Skeletal muscle cell (primary cell): ENCODE results near the gene SHMT2.

ENCODE experiments used
- DNase-seq: peaks from one replicate; pipeline ENCODE4 v3.0.0-alpha.2; 2010; ENCODE audit warnings: low read depth
- H3K4me3 ChIP-seq: 2 replicates; pipeline ENCODE4 v1.5.1; 2011; ENCODE audit warnings: low read depth, mild to moderate bottlenecking, control low read depth, low read length, moderate library complexity

SHMT2 gene

GRCh38 chr12:57229634-57230380 lies at the start of gene SHMT2:
Gene SHMT2, plus strand, starts transcription at chr12:57229711. Its CDS starts 68 bp downstream, at chr12:57229779.
- peak; percentile 88 for DNase-seq
- peak within 1 kb of the TSS; percentile 85 for H3K4me3 ChIP-seq

- DNase-seq: no peak
- H3K4me3 ChIP-seq: no peak overlapping the region
Observed at GRCh38 chr12:57180321-57180989, 49.1 kb upstream of the SHMT2 start.

DNA sequence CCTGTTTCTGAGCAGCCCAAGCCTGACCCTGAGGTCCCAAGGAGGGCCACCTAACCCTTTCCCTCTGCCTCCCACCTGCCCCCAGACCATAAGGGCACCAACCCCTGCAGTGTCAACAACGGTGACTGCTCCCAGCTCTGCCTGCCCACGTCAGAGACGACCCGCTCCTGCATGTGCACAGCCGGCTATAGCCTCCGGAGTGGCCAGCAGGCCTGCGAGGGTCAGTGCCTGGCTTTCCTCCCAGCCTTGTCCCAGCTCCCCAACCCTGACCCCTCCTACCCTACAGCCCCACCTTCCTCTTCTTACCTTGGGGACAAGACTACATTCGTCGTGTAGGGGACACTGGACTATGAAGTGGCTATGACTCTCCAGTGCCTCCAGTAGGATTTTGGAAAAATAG lies 48.4 kb upstream of the SHMT2 start:
- no peak for DNase-seq
- no peak overlapping the region for H3K4me3 ChIP-seq

GRCh38 chr12:57181561-57182155 lies 47.9 kb upstream of the SHMT2 start:
- DNase-seq: no peak
- H3K4me3 ChIP-seq: no peak overlapping the region

DNA sequence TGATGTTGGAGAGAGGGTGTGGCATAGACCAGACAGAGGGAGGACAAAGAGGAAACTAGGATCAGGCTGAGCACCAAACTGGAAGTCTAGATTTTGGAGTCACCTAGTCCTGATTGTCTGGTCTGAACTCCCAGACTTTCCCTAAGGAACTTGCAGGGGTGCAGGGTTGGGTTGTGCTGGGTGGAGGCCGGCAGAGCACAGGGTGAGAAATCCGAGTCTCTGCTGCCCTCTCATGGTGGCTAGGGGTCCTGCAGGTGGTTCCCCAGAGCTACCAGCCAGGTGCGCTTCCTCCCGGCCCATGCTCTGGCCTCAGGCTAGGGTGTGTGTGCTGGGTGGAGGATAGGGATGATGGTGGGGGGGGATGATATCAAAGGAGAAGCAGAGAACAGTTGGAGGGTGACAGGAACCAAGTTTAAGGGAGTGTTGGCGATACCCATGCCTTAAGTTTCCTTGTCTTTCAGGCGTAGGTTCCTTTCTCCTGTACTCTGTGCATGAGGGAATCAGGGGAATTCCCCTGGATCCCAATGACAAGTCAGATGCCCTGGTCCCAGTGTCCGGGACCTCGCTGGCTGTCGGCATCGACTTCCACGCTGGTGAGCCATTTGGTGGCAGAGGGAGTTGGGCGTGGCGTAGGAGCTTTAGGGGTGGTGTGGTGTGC lies 46.5 kb upstream of the SHMT2 start:
- DNase-seq: no peak
- no peak overlapping the region for H3K4me3 ChIP-seq

GRCh38 chr12:57183939-57184725 lies 45.4 kb upstream of the SHMT2 start:
- H3K4me3 ChIP-seq: no peak overlapping the region
- DNase-seq: no peak

DNA sequence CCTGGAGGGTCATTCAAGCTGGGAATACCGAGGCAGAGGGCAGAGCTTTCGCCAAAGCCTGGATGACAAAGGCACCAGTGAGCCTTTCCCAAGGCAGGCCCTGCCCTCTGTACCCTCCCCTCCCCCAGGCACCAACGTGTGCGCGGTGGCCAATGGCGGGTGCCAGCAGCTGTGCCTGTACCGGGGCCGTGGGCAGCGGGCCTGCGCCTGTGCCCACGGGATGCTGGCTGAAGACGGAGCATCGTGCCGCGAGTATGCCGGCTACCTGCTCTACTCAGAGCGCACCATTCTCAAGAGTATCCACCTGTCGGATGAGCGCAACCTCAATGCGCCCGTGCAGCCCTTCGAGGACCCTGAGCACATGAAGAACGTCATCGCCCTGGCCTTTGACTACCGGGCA lies 44.1 kb upstream of the SHMT2 start:
- H3K4me3 ChIP-seq: no peak overlapping the region
- no peak for DNase-seq

GRCh38 chr12:57185906-57186508 lies 43.5 kb upstream of the SHMT2 start:
- no peak overlapping the region for H3K4me3 ChIP-seq
- DNase-seq: no peak

GRCh38 chr12:57187222-57188089 lies 42.1 kb upstream of the SHMT2 start:
- no peak for DNase-seq
- H3K4me3 ChIP-seq: no peak overlapping the region

DNA sequence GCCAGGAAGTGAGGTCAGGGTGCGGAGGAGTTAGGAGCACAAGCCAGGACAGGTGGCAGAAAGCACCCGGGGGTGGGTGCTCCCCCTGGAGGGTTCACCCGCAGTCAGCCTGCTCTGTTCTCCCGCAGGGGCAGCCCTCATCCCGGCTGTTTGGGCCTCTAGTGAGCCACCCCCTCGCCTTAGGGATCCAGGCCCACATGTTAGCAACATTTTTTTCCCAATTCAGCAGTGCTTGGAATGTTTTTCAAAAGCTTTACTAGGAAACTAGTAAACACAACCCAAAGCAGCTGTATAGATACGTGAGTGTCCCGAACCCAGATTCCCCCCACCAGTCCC lies 41.5 kb upstream of the SHMT2 start:
- no peak for DNase-seq
- no peak overlapping the region for H3K4me3 ChIP-seq

DNA sequence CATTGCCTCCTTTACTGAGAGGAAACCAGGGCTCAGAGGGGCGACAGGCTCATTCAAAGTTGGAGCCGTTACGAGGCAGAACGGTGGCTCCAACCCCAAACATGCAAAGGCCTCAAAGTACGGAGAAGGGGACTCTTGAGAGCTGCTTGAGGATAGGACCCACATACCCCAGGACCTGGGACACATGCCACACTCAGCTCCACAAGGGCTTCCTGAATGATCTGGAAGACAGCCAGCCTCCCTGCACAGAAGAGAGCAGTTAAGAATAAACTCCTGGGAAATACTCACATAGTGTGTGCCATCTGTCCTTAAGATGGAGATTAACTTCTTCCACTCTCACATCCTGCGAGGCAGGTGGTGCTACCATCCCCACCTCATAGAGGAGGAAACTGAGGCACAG lies 39.5 kb upstream of the SHMT2 start:
- H3K4me3 ChIP-seq: no peak overlapping the region
- DNase-seq: no peak

- H3K4me3 ChIP-seq: no peak overlapping the region
- no peak for DNase-seq
Observed at GRCh38 chr12:57190821-57191220, 38.7 kb upstream of the SHMT2 start.

- H3K4me3 ChIP-seq: no peak overlapping the region
- no peak for DNase-seq
Observed at GRCh38 chr12:57191410-57191809, 38.1 kb upstream of the SHMT2 start.

GRCh38 chr12:57192920-57193319 lies 36.6 kb upstream of the SHMT2 start:
- H3K4me3 ChIP-seq: no peak overlapping the region
- DNase-seq: no peak

DNA sequence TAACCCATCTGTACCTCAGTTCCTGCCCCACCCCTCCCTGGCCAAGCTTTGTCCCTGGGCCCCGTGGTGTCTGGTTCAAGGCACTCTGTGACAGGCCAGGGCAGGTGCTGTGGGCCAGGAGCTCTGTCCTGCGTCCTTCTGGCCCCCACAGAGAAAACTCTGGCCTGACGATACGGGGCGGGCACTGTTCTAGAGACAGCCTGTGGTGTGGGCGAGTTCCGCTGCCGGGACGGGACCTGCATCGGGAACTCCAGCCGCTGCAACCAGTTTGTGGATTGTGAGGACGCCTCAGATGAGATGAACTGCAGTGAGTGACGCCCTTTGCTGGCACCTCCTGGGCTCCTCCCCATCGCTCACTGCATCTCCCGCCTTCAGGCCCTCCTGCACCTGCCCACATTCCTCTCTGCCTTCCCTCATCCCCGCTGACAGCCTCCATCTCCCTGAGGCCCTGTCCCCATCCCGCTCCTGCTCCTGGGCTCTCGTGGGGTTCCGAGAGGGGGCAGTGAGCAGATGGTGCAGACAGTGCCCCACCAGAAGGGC lies 35.7 kb upstream of the SHMT2 start:
- no peak overlapping the region for H3K4me3 ChIP-seq
- no peak for DNase-seq

- H3K4me3 ChIP-seq: no peak overlapping the region
- no peak for DNase-seq
Observed at GRCh38 chr12:57194253-57194652, 35.3 kb upstream of the SHMT2 start.

GRCh38 chr12:57195186-57195585 lies 34.3 kb upstream of the SHMT2 start:
- no peak overlapping the region for H3K4me3 ChIP-seq
- no peak for DNase-seq
